Transverse colon (tissue), 3 donors: ENCODE data around the gene EPB42.

Source experiments
- CTCF ChIP-seq, 5 experiments: fragments of 200-600 bp in 3 of 5; fragments of 450-650 bp in 2 of 5; sonication (generic) in 3 of 5; IDR thresholded peaks; 1 replicate in 2 of 5; 2 replicates in 3 of 5; pipeline ENCODE4 v1.5.1; 2016 to 2017; ENCODE audit warnings: antibody characterized with exemption in 5 of 5, inconsistent platforms in 3 of 5, mild to moderate bottlenecking in 2 of 5, moderate library complexity in 1 of 5
- EP300 ChIP-seq: sonication (generic); formaldehyde crosslinking; IDR thresholded peaks from one replicate; pipeline ENCODE4 v1.6.1; 2017; ENCODE audit warnings: antibody characterized with exemption, low read depth
- POLR2A ChIP-seq: fragments of 450-650 bp; IDR thresholded peaks from one replicate; pipeline ENCODE4 v1.6.1; 2016; ENCODE audit warnings: antibody characterized with exemption, mild to moderate bottlenecking, moderate library complexity

GRCh38 chr15:43218908-43219706, 1.7 kb downstream of the EPB42 start:
- TF ChIP-seq EP300: no peak
- TF ChIP-seq CTCF (IDR thresholded peaks at IDR 0.05): no peak
- TF ChIP-seq POLR2A: no peak
